HG02623 (cell line): ENCODE results near the gene GPC1.

Experiments
- ATAC-seq: cut with Tn5 transposase; IDR thresholded peaks from one replicate; pipeline ENCODE4 v1.9.1; 2021; ENCODE audit warnings: moderate library complexity; ENCODE audit not compliant: unreplicated experiment

GPC1 gene

GRCh38 chr2:240464514-240465241 is 29.2 kb downstream of the GPC1 start:
- no peak for ATAC-seq

- no peak for ATAC-seq
Measured at GRCh38 chr2:240465268-240465764, 29.9 kb downstream of the GPC1 start.

DNA sequence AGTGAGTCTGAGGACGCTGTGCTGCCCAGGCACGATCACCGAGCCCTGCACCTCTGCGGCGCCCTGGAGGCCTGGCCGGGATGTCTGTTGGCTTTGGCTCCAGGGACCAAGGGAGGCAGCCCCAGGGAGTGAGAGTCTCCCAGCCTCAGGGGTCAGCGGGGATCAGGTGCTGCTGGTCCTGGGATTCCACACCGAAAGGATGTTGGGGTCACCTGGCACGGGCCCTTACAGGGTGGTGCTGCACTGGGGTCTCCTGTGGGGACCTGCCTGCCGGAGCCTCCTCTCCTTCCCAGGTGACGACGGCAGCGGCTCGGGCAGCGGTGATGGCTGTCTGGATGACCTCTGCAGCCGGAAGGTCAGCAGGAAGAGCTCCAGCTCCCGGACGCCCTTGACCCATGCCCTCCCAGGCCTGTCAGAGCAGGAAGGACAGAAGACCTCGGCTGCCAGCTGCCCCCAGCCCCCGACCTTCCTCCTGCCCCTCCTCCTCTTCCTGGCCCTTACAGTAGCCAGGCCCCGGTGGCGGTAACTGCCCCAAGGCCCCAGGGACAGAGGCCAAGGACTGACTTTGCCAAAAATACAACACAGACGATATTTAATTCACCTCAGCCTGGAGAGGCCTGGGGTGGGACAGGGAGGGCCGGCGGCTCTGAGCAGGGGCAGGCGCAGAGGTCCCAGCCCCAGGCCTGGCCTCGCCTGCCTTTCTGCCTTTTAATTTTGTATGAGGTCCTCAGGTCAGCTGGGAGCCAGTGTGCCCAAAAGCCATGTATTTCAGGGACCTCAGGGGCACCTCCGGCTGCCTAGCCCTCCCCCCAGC is 30.5 kb downstream of the GPC1 start:
- ATAC-seq, result no peak

DNA sequence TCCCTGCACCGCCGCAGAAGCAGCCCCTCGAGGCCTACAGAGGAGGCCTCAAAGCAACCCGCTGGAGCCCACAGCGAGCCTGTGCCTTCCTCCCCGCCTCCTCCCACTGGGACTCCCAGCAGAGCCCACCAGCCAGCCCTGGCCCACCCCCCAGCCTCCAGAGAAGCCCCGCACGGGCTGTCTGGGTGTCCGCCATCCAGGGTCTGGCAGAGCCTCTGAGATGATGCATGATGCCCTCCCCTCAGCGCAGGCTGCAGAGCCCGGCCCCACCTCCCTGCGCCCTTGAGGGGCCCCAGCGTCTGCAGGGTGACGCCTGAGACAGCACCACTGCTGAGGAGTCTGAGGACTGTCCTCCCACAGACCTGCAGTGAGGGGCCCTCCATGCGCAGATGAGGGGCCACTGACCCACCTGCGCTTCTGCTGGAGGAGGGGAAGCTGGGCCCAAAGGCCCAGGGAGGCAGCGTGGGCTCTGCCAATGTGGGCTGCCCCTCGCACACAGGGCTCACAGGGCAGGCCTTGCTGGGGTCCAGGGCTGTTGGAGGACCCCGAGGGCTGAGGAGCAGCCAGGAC is 31.2 kb downstream of the GPC1 start:
- no peak for ATAC-seq

DNA sequence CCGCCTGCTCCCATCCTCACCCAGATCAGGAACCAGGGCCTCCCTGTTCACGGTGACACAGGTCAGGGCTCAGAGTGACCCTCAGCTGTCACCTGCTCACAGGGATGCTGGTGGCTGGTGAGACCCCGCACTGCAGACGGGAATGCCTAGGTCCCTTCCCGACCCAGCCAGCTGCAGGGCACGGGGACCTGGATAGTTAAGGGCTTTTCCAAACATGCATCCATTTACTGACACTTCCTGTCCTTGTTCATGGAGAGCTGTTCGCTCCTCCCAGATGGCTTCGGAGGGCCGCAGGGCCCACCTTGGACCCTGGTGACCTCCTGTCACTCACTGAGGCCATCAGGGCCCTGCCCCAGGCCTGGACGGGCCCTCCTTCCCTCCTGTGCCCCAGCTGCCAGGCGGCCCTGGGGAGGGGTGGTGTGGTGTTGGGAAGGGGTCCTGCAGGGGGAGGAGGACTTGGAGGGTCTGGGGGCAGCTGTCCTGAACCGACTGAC is 31.7 kb downstream of the GPC1 start:
- no peak for ATAC-seq

- no peak for ATAC-seq
Measured at GRCh38 chr2:240467659-240468302, 32.3 kb downstream of the GPC1 start.

DNA sequence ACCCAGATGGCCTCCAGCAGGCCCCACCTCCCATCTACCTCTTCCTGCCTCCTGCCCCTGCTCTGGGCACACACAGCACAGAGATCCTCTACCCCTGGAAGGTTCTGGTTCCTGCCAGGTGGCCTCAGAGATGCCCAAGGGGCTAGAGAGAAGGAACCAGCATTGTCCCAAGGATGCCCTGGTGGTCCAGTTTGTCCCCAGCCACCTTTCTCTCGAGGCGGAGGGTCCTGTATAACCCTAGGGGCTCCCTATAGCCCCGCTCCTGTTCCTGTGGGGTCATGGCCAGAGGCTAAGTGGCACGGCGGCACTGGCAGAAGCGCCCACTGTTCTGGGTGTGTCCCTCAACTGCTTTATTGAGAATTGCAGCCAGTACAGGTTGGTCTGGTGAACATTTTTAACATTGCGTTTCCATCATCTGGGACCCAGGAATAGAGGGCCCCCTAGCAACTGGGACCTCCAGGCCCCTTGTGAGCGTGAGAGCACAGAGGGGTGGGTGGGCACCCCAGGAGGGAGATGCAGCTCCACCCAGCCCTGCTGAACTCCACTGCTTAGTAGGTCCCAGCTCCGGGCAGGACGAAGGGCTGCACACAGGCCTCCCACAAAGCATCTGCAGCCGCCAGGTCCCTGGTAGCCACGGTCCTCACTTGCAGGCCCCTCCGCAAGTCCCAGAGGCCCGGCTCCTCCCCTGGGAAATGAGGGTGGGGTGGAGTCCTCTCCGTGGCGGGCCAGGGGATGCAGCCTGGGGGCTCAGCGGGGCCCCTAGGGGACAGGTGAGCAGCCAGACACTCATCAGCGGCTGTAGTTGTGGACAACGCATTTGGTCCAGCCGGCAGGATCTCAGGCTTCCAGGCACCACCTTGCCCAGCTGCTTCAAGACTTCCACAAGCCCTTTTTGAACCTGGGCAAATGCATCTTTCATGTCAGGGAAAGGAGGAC is 33.1 kb downstream of the GPC1 start:
- ATAC-seq, result no peak

GRCh38 chr2:240469239-240469636 is 33.8 kb downstream of the GPC1 start:
- ATAC-seq, result no peak

- ATAC-seq, result no peak
Measured at GRCh38 chr2:240469740-240470139, 34.3 kb downstream of the GPC1 start.

DNA sequence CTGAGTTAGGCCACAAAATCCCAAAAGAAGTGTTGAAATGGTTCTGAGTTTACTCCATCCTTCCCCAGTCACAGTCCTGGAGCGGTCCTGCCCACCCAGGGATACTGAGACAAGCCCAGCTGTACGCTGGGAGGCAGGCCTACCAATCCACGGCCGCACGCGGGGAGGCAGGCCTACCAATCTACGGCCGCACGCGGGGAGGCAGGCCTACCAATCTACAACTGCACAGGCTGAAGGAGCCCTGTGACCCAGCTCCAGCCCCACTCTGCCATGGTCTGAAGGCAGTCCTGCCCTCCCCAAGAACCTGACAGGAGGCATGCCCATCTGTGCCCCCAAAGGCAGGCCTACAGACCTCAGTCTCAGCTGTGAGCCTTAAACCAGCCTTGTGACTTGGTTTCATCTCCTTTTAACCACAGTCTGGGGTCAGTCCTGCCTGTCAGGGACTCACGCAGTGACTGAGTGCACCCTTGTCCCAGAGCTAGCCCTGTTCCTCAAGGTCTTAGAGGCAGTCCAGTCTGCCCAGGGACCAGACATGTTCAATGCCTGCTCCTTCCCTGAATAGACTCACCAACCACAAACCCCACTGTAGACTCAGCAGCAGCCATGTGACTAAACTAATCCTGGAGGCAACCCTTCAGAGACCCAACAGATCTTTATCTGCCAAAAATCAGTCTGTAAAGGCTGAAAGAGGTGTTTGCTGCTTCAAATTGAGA is 36.8 kb downstream of the GPC1 start:
- no peak for ATAC-seq

GRCh38 chr2:240473211-240473610 is 37.7 kb downstream of the GPC1 start:
- ATAC-seq, result no peak

DNA sequence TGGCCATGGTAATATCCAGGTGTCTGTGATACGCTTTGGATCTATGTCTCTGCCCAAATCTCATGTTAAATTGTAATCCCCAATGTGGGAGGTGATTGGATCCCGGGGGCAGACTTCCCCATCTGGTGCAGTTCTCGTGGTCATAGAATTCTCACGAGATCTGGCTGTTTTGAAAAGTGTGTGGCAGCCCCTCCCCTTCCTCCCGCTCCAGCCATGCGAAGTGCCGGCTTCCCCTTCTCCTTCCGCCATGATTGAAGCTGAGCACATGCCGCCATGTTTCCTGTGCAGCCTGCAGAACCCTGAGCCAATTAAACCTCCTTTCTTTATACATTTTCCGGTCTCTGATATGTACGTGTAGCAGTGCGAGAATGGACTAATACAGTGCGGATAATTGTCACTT is 42.5 kb downstream of the GPC1 start:
- no peak for ATAC-seq

GRCh38 chr2:240478346-240479110 is 43.1 kb downstream of the GPC1 start:
- ATAC-seq, result no peak

DNA sequence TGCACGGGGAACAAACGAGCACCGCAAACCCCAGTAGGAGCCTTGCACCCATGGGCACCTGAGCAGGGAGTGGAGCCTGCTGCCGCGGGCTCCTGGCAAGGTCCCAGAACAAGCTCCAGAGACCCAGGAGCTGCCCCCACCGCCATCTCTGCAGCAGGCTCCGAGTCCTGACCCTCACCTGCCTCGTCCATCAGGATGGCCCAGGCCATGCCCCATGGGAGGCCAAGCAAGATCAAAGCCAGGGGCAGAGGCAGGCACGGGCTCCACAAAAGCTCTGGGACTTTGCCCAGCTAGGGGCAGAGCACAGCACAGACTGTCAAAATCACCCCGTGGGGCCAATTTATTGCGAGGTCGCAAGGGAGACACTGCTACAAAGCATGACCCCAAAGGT is 43.6 kb downstream of the GPC1 start:
- ATAC-seq, result no peak

DNA sequence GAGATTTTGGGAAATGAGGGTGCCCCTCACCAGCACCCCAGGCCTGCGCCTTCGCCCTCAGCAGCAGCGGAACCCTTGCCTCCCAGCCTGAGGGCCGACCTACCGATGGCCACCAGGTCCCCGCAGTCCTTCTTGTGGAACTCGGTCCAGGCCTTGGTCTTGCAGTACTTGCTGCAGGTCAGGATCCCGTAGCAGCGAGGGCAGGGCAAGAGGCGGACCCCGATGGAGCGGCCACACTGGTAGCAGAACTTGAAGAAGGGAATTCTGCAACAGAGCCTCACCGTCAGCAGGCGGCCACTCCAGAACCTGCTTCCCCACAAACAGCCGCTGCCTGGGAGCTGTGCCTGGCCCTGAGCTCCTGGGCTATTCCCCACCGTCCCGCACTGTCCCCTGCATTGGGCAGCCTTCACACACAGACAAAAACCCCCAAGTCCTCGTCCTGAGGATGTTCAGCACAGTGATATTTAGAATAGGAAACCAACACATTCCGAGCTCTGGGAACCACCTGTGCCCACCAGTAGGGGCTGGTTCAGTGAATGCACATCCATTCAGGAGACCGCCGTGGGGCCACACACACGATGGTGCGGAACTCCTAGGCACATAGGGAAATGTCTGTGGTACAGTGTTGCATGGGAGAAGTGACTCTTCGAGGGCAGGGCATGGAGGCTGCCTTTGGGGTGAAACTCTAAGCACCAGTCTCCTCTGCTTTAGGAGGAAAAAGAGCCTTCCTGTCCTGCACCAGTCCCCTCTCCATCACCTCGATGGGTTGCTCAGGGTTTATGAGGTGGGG is 45.6 kb downstream of the GPC1 start:
- no peak for ATAC-seq

DNA sequence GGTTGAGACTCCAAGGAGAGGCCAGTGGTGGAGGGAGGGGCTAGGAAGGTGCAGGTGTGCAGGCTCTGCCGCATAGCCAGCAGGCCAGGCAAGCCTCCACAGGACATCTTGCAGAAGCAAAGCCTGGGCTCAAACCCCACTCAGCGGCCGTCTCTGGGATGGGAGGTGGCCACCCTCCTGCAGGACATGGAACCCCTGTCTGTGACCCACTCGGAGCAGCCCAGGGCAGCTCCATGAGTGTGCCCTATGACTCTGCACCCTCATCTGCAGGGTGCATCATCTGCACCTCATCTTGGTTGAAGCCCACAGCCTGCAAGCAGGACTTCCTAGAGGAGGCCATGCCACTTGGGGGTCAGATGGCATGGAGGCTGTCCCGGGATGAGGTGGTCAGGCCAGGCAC is 46.3 kb downstream of the GPC1 start:
- no peak for ATAC-seq

GRCh38 chr2:240482141-240482540 is 46.7 kb downstream of the GPC1 start:
- no peak for ATAC-seq

DNA sequence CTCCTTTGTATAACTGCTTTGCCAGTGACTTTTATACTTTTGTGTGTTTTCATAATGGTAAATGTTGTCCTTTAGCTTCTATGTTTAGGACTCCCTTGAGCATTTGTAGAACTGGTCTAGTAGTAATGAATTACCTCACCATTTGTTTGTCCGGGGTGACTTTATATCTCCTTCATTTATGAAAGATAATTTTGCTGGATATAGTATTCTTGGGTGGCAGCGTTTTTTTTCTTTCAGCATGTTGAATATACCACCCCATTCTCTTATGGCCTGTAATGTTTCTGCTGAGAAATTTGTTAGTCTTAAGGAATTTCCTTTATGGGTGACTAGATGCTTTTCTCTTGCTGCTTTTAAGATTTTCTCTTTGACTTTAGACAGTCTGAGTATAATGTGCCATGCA is 56.0 kb downstream of the GPC1 start:
- no peak for ATAC-seq
